GM12865 (cell line): ENCODE data around the gene BAZ2B.

Experiments used
- DNase-seq: peaks from one replicate; pipeline ENCODE4 v3.0.0; 2010; ENCODE audit warnings: low read depth
- H3K4me3 ChIP-seq: 2 replicates; pipeline ENCODE4 v1.5.1; 2011; ENCODE audit warnings: mild to moderate bottlenecking, low read depth, low read length, control low read depth
- TF ChIP-seq, protein P1 (sequence below): IDR thresholded peaks from 2 replicates; pipeline ENCODE4 v1.5.1; 2011; ENCODE audit warnings: low read length, control low read depth, low read depth, inconsistent platforms; ENCODE audit not compliant: insufficient read depth; ENCODE audit errors: missing control alignments

Gene BAZ2B

GRCh38 chr2:159650574-159650973, 34.2 kb upstream of the BAZ2B start:
- H3K4me3 ChIP-seq: no peak overlapping the region
- no peak for DNase-seq
- TF ChIP-seq, protein P1, sequence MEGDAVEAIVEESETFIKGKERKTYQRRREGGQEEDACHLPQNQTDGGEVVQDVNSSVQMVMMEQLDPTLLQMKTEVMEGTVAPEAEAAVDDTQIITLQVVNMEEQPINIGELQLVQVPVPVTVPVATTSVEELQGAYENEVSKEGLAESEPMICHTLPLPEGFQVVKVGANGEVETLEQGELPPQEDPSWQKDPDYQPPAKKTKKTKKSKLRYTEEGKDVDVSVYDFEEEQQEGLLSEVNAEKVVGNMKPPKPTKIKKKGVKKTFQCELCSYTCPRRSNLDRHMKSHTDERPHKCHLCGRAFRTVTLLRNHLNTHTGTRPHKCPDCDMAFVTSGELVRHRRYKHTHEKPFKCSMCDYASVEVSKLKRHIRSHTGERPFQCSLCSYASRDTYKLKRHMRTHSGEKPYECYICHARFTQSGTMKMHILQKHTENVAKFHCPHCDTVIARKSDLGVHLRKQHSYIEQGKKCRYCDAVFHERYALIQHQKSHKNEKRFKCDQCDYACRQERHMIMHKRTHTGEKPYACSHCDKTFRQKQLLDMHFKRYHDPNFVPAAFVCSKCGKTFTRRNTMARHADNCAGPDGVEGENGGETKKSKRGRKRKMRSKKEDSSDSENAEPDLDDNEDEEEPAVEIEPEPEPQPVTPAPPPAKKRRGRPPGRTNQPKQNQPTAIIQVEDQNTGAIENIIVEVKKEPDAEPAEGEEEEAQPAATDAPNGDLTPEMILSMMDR: no peak

DNA sequence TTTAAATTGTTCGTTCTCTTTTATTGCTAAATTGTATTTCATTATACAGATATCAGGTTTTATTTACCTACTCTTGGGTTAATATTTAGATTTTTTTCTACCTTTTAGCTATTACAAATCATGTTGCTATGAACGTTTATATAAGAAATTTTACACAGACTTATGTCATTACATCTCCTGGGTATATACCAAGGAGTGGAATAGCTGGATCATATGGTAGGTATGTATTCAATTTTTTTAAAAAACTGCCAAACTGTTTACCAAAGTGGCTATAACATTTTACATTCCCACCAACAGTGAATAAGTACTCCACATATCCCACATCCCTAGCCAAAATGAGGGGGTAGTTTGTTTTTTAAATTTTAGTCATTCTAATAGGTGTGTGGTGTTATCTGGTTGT, 32.3 kb upstream of the BAZ2B start:
- TF ChIP-seq, protein P1: no peak
- no peak overlapping the region for H3K4me3 ChIP-seq
- no peak for DNase-seq

- H3K4me3 ChIP-seq: no peak overlapping the region
- no peak for DNase-seq
- TF ChIP-seq, protein P1: no peak
Observed at GRCh38 chr2:159647667-159648066, 31.3 kb upstream of the BAZ2B start.

DNA sequence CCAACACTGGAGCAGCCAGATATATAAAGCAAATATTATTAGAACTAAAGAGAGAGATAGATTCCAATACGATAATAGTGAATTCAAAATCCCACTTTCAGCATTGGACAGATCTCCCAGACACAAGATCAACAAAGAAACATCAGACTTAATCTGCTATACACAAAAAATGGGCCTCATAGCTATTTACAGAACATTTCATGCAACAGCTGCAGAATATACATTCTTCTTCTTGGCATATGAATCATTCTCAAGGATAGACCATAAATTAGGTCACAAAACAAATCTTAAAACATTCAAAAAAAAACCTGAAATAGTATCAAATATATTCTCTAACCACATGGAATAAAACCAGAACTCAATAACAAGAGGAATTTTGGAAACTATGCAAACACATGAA, 23.8 kb upstream of the BAZ2B start:
- TF ChIP-seq, protein P1: no peak
- no peak for DNase-seq
- H3K4me3 ChIP-seq: no peak overlapping the region

- TF ChIP-seq, protein P1: no peak
- no peak for DNase-seq
- H3K4me3 ChIP-seq: no peak overlapping the region
Observed at GRCh38 chr2:159639712-159640111, 23.4 kb upstream of the BAZ2B start.

DNA sequence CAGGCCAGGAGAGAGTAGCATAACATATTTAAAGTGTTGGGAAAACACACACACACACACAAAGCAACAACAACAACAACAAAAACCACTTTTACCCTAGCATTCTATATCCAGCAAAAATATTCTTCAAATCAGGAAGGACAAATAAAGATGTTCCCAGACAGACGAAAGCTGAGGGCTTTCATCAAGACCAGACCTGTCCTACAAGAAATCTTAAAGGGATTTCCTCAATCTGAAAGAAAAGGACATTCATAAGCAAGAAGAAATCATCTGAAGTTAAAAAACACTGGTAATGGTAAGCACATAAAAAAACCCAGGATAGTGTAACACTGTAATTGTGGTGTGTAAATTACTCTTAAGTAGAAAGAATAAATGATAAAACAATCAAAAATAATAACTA, 22.7 kb upstream of the BAZ2B start:
- TF ChIP-seq, protein P1: no peak
- no peak for DNase-seq
- H3K4me3 ChIP-seq: no peak overlapping the region

DNA sequence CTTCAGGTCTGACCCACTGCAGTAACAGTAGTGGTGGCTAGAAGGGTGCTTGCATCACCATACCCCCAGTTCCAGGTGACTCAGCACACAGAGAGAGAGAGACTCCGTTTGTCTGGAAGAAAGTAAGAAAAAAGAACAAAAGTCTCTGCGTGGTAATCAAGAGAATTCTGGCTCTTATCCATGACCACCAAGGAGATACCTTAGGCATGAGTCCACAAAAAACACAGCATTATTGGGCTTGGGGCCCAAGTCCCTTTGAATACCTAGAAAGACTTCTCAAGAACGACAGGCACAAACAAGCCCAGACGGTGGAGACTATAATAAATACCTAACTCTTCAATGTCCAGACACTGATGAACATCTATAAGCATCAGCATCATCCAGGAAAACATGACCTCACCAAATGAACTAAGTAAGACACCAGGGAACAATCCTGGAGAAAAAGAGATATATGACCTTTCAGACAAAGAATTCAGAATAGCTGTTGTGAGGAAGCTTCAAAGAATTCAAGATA, 21.7 kb upstream of the BAZ2B start:
- DNase-seq: no peak
- TF ChIP-seq, protein P1: no peak
- H3K4me3 ChIP-seq: no peak overlapping the region
